ENCODE data around the gene NET1. TPM values are rescaled to one million over a fixed set of nuclear protein-coding genes. Genes with fewer than 3 reads are reported as not detected.

The NET1 gene
- total RNA-seq, 1 donor from 2014 or later, result 47.5 TPM

- Mint-ChIP-seq H3K36me3 (ENCODE audit: low read depth) (peaks cover 1% of the 10 kb centered on the region), H3K27ac (ENCODE audit: unreplicated experiment) (no peak overlapping the region), H3K4me1 (ENCODE audit: low read depth) (peaks cover 4% of the 10 kb centered on the region), H3K9me3 (ENCODE audit: low read depth) (peaks cover 11% of the 10 kb centered on the region), H3K27me3 (ENCODE audit: low read depth) (peaks cover 7% of the 10 kb centered on the region), H3K4me3 (ENCODE audit: unreplicated experiment) (no peak overlapping the region)
- TF ChIP-seq CTCF (IDR thresholded peaks at IDR 0.05), result no peak
- no peak for DNase-seq (ENCODE audit: low spot score)
These were observed 918 bp downstream of the NET1 start for GRCh38 chr10:5413012-5413938.

- no peak for DNase-seq (ENCODE audit: low spot score)
- H3K4me3 Mint-ChIP-seq (ENCODE audit: unreplicated experiment), result no peak overlapping the region
- peaks cover 9% of the 10 kb centered on the region for H3K36me3 Mint-ChIP-seq (ENCODE audit: low read depth)
- H3K4me1 Mint-ChIP-seq (ENCODE audit: low read depth), result peaks cover 3% of the 10 kb centered on the region
- H3K27ac Mint-ChIP-seq (ENCODE audit: unreplicated experiment), result no peak overlapping the region
- peaks cover 27% of the 10 kb centered on the region for H3K9me3 Mint-ChIP-seq (ENCODE audit: low read depth)
- TF ChIP-seq CTCF (IDR thresholded peaks at IDR 0.05), result no peak
- H3K27me3 Mint-ChIP-seq (ENCODE audit: low read depth), result no peaks in the 10 kb centered on the region
These were observed 4.6 kb downstream of the NET1 start for GRCh38 chr10:5416981-5417380.

GRCh38 chr10:5418584-5418983 lies 6.2 kb downstream of the NET1 start:
- TF ChIP-seq CTCF (IDR thresholded peaks at IDR 0.05), result no peak
- Mint-ChIP-seq H3K4me1 (ENCODE audit: low read depth) (peaks cover 8% of the 10 kb centered on the region), H3K4me3 (ENCODE audit: unreplicated experiment) (no peak overlapping the region), H3K36me3 (ENCODE audit: low read depth) (peaks cover 9% of the 10 kb centered on the region), H3K9me3 (ENCODE audit: low read depth) (peaks cover 27% of the 10 kb centered on the region), H3K27ac (ENCODE audit: unreplicated experiment) (no peak overlapping the region), H3K27me3 (ENCODE audit: low read depth) (no peaks in the 10 kb centered on the region)
- DNase-seq (ENCODE audit: low spot score), result no peak

- Mint-ChIP-seq H3K4me3 (ENCODE audit: unreplicated experiment) (no peak overlapping the region), H3K36me3 (ENCODE audit: low read depth) (peaks cover 9% of the 10 kb centered on the region), H3K4me1 (ENCODE audit: low read depth) (peaks cover 18% of the 10 kb centered on the region), H3K9me3 (ENCODE audit: low read depth) (peaks cover 27% of the 10 kb centered on the region), H3K27me3 (ENCODE audit: low read depth) (no peaks in the 10 kb centered on the region), H3K27ac (ENCODE audit: unreplicated experiment) (no peak overlapping the region)
- TF ChIP-seq CTCF (IDR thresholded peaks at IDR 0.05), result no peak
- DNase-seq (ENCODE audit: low spot score), result no peak
These were observed 7.2 kb downstream of the NET1 start for GRCh38 chr10:5419466-5420094.

- Mint-ChIP-seq H3K4me3 (ENCODE audit: unreplicated experiment) (peak overlapping the region; percentile 31), H3K4me1 (ENCODE audit: low read depth) (peaks cover 39% of the 10 kb centered on the region), H3K27me3 (ENCODE audit: low read depth) (no peaks in the 10 kb centered on the region), H3K36me3 (ENCODE audit: low read depth) (peaks cover 4% of the 10 kb centered on the region), H3K27ac (ENCODE audit: unreplicated experiment) (peak overlapping the region; percentile 78), H3K9me3 (ENCODE audit: low read depth) (peaks cover 13% of the 10 kb centered on the region)
- no peak for DNase-seq (ENCODE audit: low spot score)
- TF ChIP-seq CTCF (IDR thresholded peaks at IDR 0.05), result no peak
These were observed 11.4 kb downstream of the NET1 start for GRCh38 chr10:5423771-5424170.
